ENCODE data around the gene RAMACL. TPM values are rescaled to one million over a fixed set of nuclear protein-coding genes. Genes with fewer than 3 reads are reported as not detected.

RAMACL gene
- 0.09 to 0.43 TPM (median 0.13 TPM) in 4 of 5 replicates, not detected in the other for total RNA-seq (2022; extraction: Qiagen RNA extraction; ENCODE audit: low read depth)

DNA sequence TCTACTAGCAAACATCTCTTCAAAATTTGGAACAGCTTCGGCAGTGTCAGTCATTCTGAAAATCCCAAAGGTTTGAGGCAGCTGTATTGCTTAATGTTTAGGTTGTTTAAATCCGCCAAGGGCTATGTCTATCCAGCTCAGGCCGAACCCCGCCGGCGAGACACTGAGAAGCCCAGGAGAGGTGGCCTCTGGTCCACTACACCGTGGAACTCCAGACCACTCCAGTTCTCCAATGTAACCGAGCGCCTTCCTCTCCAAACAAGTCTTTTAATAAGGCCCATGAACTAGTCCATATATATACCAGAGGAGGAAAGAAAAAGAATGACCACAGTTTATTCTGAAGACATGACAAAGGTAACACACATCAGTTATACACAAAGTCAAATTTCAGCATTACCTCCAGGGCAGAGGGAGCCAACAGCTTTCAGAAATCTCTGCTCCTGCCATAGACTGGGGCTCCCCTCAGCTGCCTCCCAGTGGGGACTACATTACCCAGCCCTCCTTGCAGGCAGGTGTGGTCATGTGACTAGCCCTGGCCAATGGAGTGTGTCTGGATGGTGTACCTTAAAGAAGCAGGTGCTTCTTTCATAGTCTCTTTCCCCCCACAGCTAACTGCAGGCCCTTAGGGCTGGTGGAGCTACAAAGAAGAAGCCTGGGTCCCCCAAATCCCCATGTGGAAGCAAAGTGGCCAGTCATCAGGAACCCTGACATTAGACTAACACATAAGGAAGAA, at the start of gene RAMACL:
RAMACL (minus strand) TSS at position 255 of the 733 bp plus-strand sequence; CDS start at position 54, 201 bp downstream.

DNA sequence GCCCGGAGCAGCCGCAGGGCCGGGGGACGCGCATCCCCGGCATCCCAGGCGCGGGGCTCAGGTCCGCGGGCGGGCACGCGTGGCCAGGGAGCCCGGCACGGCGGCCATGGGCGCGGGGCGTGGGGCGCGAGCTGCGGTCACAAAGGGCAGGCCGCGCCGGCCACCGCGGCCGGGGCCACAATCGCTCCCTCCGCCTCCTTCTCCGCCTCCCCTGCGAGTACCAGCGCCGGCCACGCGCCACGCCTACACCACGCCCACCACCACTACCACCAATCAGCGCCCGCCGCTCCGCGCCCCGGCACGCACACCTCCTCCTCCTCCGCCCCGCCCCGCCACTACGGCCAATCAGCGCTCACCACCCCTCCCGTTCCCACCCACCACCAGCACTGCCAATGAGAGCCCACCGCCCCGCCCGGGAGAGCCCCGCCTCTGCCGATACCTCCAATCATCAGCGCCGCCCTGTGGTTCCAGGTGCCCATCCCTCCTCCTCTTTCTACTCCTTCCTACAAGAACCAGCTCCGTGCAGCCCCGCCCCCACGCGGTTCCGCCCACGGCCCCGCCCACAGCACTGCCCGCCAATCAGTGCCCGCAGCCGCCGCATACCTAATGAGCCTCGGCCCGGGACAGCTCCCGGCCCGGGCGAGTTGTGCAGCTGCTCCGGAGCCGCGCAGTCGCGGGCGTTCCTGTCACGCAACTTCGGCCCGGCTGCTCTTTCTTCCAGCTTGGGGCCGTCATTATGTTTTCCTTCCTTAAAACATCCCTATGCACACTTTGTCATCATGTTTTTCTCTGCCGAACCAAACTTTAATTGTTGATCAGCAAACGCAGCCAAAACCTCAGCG, 40.8 kb upstream of the RAMACL start, which contains the start of gene RPS6KA2:
RPS6KA2 (minus strand) TSS at position 219 of the 842 bp plus-strand sequence. CDS start 232 bp downstream, outside the sequence.

Other genes with a start within 250 kb of the RAMACL start
- gene SFT2D1, start 244.1 kb downstream of the RAMACL start, total RNA-seq (2022; extraction: Qiagen RNA extraction; ENCODE audit: low read depth), result 35.5 to 43.4 TPM (median 41.1 TPM) in 5 replicates
- 4.3 to 6.2 TPM (median 4.9 TPM) in 5 replicates for gene MPC1, start 203.7 kb downstream of the RAMACL start, total RNA-seq (2022; extraction: Qiagen RNA extraction; ENCODE audit: low read depth)
- gene RPS6KA2, start 40.6 kb upstream of the RAMACL start, total RNA-seq (2022; extraction: Qiagen RNA extraction; ENCODE audit: low read depth), result 0.10 to 0.32 TPM (median 0.17 TPM) in 5 replicates

All from A549 treated with GW870086 at 1 μM for 4 hours (cell line).